ENCODE measurements around the gene SLTM.
"Not testable (repeated sequence)": the region's sequence is repeated elsewhere in the genome, so short reads cannot be mapped to it uniquely, and the experiment has no call there.

Gene SLTM

DNA sequence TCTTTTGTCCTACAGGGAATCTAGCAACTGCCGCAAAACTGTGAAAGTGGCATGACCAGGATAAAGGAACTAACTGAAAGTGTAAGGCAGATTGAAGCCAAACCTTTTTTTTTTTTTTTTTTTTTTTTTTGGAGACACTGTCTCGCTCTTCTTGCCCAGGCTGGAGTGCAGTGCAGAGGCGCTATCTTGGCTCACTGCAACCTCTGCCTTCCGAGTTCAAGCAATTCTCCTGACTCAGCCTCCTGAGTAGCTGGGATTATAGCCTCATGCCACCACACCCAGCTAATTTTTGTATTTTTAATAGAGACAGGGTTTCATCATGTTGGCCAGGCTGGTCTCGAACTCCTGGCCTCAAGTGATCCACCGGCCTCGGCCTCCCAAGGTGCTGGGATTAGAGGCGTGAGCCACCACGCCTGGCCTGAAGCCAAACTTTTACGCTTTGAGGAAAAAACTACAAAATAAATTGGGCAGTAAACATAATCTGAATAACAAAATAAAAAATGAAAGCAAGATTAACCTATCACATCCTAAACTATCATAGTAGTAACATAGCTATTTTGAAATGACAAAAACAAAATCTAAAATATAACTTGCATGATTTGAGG lies 9.7 kb downstream of the SLTM start:
- Mint-ChIP-seq H3K27me3 (ENCODE audit: low read depth, poor library complexity) (no peaks in the 10 kb centered on the region), H3K4me1 (peaks cover 13% of the 10 kb centered on the region), H3K9me3 (no peaks in the 10 kb centered on the region), H3K36me3 (ENCODE audit: low read depth) (peaks cover 50% of the 10 kb centered on the region), H3K27ac (no peak overlapping the region), H3K4me3 (no peak overlapping the region)
- no peak for DNase-seq
- TF ChIP-seq, protein P1, sequence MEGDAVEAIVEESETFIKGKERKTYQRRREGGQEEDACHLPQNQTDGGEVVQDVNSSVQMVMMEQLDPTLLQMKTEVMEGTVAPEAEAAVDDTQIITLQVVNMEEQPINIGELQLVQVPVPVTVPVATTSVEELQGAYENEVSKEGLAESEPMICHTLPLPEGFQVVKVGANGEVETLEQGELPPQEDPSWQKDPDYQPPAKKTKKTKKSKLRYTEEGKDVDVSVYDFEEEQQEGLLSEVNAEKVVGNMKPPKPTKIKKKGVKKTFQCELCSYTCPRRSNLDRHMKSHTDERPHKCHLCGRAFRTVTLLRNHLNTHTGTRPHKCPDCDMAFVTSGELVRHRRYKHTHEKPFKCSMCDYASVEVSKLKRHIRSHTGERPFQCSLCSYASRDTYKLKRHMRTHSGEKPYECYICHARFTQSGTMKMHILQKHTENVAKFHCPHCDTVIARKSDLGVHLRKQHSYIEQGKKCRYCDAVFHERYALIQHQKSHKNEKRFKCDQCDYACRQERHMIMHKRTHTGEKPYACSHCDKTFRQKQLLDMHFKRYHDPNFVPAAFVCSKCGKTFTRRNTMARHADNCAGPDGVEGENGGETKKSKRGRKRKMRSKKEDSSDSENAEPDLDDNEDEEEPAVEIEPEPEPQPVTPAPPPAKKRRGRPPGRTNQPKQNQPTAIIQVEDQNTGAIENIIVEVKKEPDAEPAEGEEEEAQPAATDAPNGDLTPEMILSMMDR (IDR thresholded peaks at IDR 0.05), result no peak

DNA sequence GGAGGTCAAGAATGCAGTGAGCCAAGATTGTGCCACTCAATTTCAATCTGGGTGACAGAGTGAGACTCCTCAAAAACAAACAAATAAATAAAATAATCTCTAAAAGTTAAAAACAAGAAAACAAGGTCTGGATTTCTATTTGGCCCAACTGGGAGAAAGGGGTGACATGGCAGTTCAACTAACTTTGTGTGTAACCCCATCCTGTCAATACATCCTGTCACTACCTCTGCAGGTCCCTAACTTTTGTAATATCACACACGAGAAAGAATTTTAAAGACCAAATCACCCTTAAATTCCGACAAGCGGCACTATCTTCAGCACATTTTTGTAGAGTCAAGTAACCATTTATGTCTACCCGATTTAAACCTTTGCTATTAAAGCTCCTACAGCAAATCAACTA lies 10.2 kb downstream of the SLTM start:
- peaks cover 13% of the 10 kb centered on the region for H3K4me1 Mint-ChIP-seq
- H3K27ac Mint-ChIP-seq, result no peak overlapping the region
- H3K4me3 Mint-ChIP-seq, result no peak overlapping the region
- no peaks in the 10 kb centered on the region for H3K27me3 Mint-ChIP-seq (ENCODE audit: low read depth, poor library complexity)
- H3K36me3 Mint-ChIP-seq (ENCODE audit: low read depth), result peaks cover 45% of the 10 kb centered on the region
- no peaks in the 10 kb centered on the region for H3K9me3 Mint-ChIP-seq
- no peak for DNase-seq
- TF ChIP-seq, protein P1 (IDR thresholded peaks at IDR 0.05), result no peak

DNA sequence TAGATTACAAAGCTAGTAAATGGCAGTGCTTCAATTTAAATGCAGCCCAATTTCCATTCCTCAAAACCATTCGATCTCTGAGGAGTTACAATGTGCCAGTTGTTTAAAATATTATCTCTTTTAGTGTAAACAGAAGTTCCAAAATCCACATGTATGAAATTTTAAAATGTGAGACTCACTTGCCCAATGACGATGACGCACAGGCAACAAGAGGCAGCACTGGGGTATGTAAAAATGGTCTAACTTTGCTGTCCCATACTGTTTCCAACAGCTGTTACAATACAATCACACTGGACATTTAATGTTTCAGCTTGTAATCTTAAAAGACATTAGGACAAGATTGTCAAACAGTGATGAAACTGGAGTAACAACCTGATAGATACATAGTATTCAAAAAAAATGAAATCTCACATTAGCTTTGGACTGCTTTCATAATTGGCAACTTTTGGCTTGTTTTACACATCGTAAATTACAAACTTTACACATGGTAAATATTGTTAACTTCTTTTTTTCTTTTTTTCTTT lies 12.2 kb downstream of the SLTM start:
- Mint-ChIP-seq H3K9me3 (no peaks in the 10 kb centered on the region), H3K36me3 (ENCODE audit: low read depth) (peaks cover 53% of the 10 kb centered on the region), H3K27me3 (ENCODE audit: low read depth, poor library complexity) (no peaks in the 10 kb centered on the region), H3K4me1 (peaks cover 13% of the 10 kb centered on the region), H3K4me3 (no peak overlapping the region), H3K27ac (no peak overlapping the region)
- TF ChIP-seq, protein P1 (IDR thresholded peaks at IDR 0.05), result no peak
- DNase-seq, result no peak

DNA sequence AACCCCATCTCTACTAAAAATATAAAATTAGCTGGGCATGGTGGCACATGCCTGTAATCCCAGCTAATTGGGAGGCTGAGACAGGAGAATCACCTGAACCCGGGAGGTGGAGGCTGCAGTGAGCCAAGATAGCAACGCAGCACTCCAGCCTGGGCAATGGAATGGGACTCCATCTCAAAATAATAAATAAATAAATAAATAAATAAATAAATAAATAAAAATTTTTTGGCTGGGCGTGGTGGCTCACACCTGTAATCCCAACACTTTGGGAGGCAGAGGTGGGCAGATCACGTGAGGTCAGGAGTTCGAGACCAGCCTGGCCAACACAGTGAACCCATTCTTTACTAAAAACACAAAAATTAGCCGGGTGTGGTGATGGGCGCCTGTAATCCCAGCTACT lies 13.0 kb downstream of the SLTM start:
- not testable (repeated sequence) for H3K4me3 Mint-ChIP-seq

DNA sequence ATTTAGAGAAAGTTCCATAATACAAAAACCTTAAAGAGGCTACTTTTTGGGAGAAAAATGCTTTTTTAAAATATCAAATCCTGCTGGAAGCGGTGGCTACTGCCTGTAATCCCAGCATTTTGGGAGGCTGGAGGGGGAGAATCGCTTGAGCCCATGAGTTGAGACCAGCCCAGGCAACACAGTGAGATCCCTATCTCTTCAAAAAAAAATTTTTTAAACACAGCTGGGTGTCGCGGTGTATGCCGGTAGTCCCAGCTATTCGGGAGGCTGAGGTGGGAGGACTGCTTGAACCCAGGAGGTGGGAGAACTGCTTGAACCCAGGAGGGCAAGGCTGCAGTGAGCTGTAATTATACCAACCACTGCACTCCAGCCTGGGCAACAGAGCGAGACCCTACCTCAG lies 14.2 kb downstream of the SLTM start:
- no peaks in the 10 kb centered on the region for H3K9me3 Mint-ChIP-seq
- no peaks in the 10 kb centered on the region for H3K27me3 Mint-ChIP-seq (ENCODE audit: low read depth, poor library complexity)
- H3K4me1 Mint-ChIP-seq, result no peaks in the 10 kb centered on the region
- TF ChIP-seq, protein P1 (IDR thresholded peaks at IDR 0.05), result no peak
- DNase-seq, result no peak
- no peak overlapping the region for H3K4me3 Mint-ChIP-seq
- no peak overlapping the region for H3K27ac Mint-ChIP-seq
- H3K36me3 Mint-ChIP-seq (ENCODE audit: low read depth), result peaks cover 63% of the 10 kb centered on the region

More for the DNA sequence above, 13.0 kb downstream of the SLTM start:
- H3K9me3 Mint-ChIP-seq; H3K27ac Mint-ChIP-seq; H3K27me3 Mint-ChIP-seq (ENCODE audit: low read depth, poor library complexity); DNase-seq; H3K4me1 Mint-ChIP-seq: not testable (repeated sequence)
- peaks cover 55% of the 10 kb centered on the region for H3K36me3 Mint-ChIP-seq (ENCODE audit: low read depth)

DNA sequence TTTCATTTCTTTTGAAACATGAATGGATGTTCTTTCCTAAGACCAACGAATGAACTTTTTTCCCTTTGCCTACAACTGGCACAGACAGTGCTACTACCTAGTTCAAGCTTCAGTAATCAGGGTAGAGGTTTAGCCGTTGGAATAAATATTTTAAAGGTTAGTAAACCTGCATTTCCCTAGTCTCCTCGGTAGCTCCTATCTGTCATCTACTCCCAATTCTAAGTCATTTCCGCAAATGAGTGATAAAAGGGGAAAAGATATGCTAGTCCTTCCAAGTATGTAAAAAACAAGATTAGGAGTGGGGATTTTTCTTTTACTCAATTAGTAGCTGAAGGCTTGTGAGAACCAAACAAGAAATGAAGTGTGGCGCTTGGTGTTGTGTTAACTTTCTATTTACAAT lies 15.2 kb downstream of the SLTM start:
- H3K27ac Mint-ChIP-seq, result peak overlapping the region; percentile 93
- peaks cover 66% of the 10 kb centered on the region for H3K36me3 Mint-ChIP-seq (ENCODE audit: low read depth)

DNA sequence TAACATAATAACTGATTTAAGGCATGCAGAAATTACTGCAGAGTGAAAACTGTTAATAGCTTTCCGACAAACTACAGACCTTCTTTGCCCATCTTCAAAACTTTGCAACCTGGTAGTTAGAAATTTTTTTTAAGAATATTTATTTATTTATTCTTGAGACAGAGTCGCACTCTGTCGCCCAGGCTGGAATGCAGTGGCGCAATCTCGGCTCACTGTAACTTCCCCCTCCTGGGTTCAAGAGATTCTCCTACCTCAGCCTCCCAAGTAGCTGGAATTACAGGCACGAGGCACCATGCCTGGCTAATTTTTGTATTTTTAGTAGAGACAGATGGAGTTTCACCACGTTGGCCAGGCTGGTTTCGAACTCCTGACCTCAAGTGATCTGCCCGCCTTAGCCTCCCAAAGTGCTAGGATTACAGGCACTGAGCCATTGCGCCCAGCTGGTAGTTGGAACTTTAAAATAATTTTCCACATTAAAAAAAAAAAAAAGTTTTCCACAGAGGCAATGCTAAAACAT lies 15.8 kb downstream of the SLTM start:
- H3K36me3 Mint-ChIP-seq (ENCODE audit: low read depth), result peaks cover 66% of the 10 kb centered on the region
- H3K27me3 Mint-ChIP-seq (ENCODE audit: low read depth, poor library complexity); H3K4me1 Mint-ChIP-seq; DNase-seq; H3K4me3 Mint-ChIP-seq; H3K9me3 Mint-ChIP-seq; H3K27ac Mint-ChIP-seq: not testable (repeated sequence)

More for the DNA sequence above, 15.2 kb downstream of the SLTM start:
- Mint-ChIP-seq H3K4me3 (no peak overlapping the region), H3K27me3 (ENCODE audit: low read depth, poor library complexity) (no peaks in the 10 kb centered on the region), H3K4me1 (no peaks in the 10 kb centered on the region), H3K9me3 (no peaks in the 10 kb centered on the region)
- TF ChIP-seq, protein P1 (IDR thresholded peaks at IDR 0.05), result no peak
- DNase-seq, result no peak

All from nephron progenitor cell (in vitro differentiated cells).